ENCODE results near the gene FAM3A.
"Not testable (repeated sequence)": the region's sequence is repeated elsewhere in the genome, so short reads cannot be mapped to it uniquely, and the experiment has no call there.

FAM3A gene

GRCh38 chrX:154515966-154516655 is at the start of gene FAM3A:
FAM3A (minus strand) TSS chrX:154516232; CDS start chrX:154515772, 460 bp downstream.
- DNase-seq (ENCODE audit: low read depth), result peak; percentile 86

GRCh38 chrX:154562295-154562694 is 46.3 kb upstream of the FAM3A start:
- DNase-seq (ENCODE audit: low read depth), result not testable (repeated sequence)

- DNase-seq (ENCODE audit: low read depth), result not testable (repeated sequence)
Measured at GRCh38 chrX:154560326-154560725, 44.3 kb upstream of the FAM3A start.

- not testable (repeated sequence) for DNase-seq (ENCODE audit: low read depth)
Measured at GRCh38 chrX:154558896-154559295, 42.9 kb upstream of the FAM3A start.

- DNase-seq (ENCODE audit: low read depth), result not testable (repeated sequence)
Measured at GRCh38 chrX:154558060-154558690, 42.1 kb upstream of the FAM3A start.

- not testable (repeated sequence) for DNase-seq (ENCODE audit: low read depth)
Measured at GRCh38 chrX:154552112-154552806, 36.2 kb upstream of the FAM3A start.

- no peak for DNase-seq (ENCODE audit: low read depth)
Measured at GRCh38 chrX:154549766-154550165, 33.7 kb upstream of the FAM3A start.

GRCh38 chrX:154548028-154548316 is 31.9 kb upstream of the FAM3A start:
- DNase-seq (ENCODE audit: low read depth), result no peak

GRCh38 chrX:154547245-154548027 is 31.4 kb upstream of the FAM3A start, which contains the start of gene IKBKG:
IKBKG (plus strand) TSS chrX:154547620; CDS start chrX:154552003, 4,383 bp downstream.
- peak; percentile 77 for DNase-seq (ENCODE audit: low read depth)

GRCh38 chrX:154546354-154547244 is 30.6 kb upstream of the FAM3A start, which contains the start of gene G6PD:
G6PD (minus strand) TSS chrX:154546846; CDS start chrX:154546155, 691 bp downstream.
- peak; percentile 74 for DNase-seq (ENCODE audit: low read depth)

- DNase-seq (ENCODE audit: low read depth), result no peak
Measured at GRCh38 chrX:154545673-154546274, 29.7 kb upstream of the FAM3A start.

- no peak for DNase-seq (ENCODE audit: low read depth)
Measured at GRCh38 chrX:154542723-154543424, 26.8 kb upstream of the FAM3A start.

- peak; percentile 34 for DNase-seq (ENCODE audit: low read depth)
Measured at GRCh38 chrX:154541896-154542722, 26.1 kb upstream of the FAM3A start.

- no peak for DNase-seq (ENCODE audit: low read depth)
Measured at GRCh38 chrX:154541589-154541895, 25.5 kb upstream of the FAM3A start.

GRCh38 chrX:154540897-154541535 is 25.0 kb upstream of the FAM3A start:
- DNase-seq (ENCODE audit: low read depth), result no peak

GRCh38 chrX:154540365-154540764 is 24.3 kb upstream of the FAM3A start:
- not testable (repeated sequence) for DNase-seq (ENCODE audit: low read depth)

- DNase-seq (ENCODE audit: low read depth), result no peak
Measured at GRCh38 chrX:154539077-154539476, 23.0 kb upstream of the FAM3A start.

GRCh38 chrX:154535892-154536291 is 19.9 kb upstream of the FAM3A start:
- DNase-seq (ENCODE audit: low read depth), result no peak
